Hindlimb muscle (tissue), 1 donor: Measurements from ENCODE around the gene FOXP3. TPM values are rescaled to one million over a fixed set of nuclear protein-coding genes. Genes with fewer than 3 reads are reported as not detected.
A peak's percentile ranks its signal among the peaks of the same experiment; 100 is the strongest.

Source experiments
- DNase-seq: peaks from one replicate; pipeline ENCODE4 v3.0.0-alpha.2; 2013
- polyA plus RNA-seq: library from polyadenylated mRNA; unstranded; fragments of 120-200 nt; gene quantifications from one replicate; pipeline ENCODE4 v1.2.1, GENCODE V29; 2013; ENCODE audit not compliant: insufficient read length

Gene FOXP3
- polyA plus RNA-seq, 1 donor, result 0.66 TPM

GRCh38 chrX:49273181-49273727 is 8.7 kb upstream of the FOXP3 start:
- DNase-seq, result no peak

- no peak for DNase-seq
Measured at GRCh38 chrX:49272421-49272820, 7.9 kb upstream of the FOXP3 start.

GRCh38 chrX:49271341-49271740 is 6.8 kb upstream of the FOXP3 start:
- DNase-seq, result no peak

- no peak for DNase-seq
Measured at GRCh38 chrX:49270249-49270921, 5.9 kb upstream of the FOXP3 start.

GRCh38 chrX:49269767-49270248 is 5.3 kb upstream of the FOXP3 start, which contains the start of gene PPP1R3F:
TSS of gene PPP1R3F (plus strand) at chrX:49269793. CDS start at chrX:49269870, 77 bp downstream.
- no peak for DNase-seq

- DNase-seq, result peak; percentile 95
Measured at GRCh38 chrX:49269010-49269766, 4.7 kb upstream of the FOXP3 start.

GRCh38 chrX:49268702-49269009 is 4.1 kb upstream of the FOXP3 start:
- DNase-seq, result no peak

- DNase-seq, result no peak
Measured at GRCh38 chrX:49266523-49267445, 2.3 kb upstream of the FOXP3 start.

- no peak for DNase-seq
Measured at GRCh38 chrX:49263631-49264030, 879 bp downstream of the FOXP3 start.

- no peak for DNase-seq
Measured at GRCh38 chrX:49262603-49263002, 1.9 kb downstream of the FOXP3 start.

GRCh38 chrX:49260221-49260985 is 4.1 kb downstream of the FOXP3 start:
- no peak for DNase-seq

- DNase-seq, result no peak
Measured at GRCh38 chrX:49258749-49259124, 5.8 kb downstream of the FOXP3 start.

GRCh38 chrX:49257846-49258748 is 6.4 kb downstream of the FOXP3 start:
- no peak for DNase-seq

- DNase-seq, result no peak
Measured at GRCh38 chrX:49257074-49257790, 7.3 kb downstream of the FOXP3 start.

- DNase-seq, result no peak
Measured at GRCh38 chrX:49256268-49256995, 8.1 kb downstream of the FOXP3 start.

GRCh38 chrX:49254639-49255038 is 9.9 kb downstream of the FOXP3 start:
- no peak for DNase-seq

- no peak for DNase-seq
Measured at GRCh38 chrX:49251325-49251724, 13.2 kb downstream of the FOXP3 start.

GRCh38 chrX:49250578-49250977 is 13.9 kb downstream of the FOXP3 start:
- DNase-seq, result no peak

GRCh38 chrX:49250066-49250465 is 14.4 kb downstream of the FOXP3 start:
- DNase-seq, result no peak
